Measurements from ENCODE around the gene ST8SIA5.
A peak's percentile ranks its signal among the peaks of the same experiment; 100 is the strongest.

Gene ST8SIA5

GRCh38 chr18:46668135-46668534 is 88.7 kb downstream of the ST8SIA5 start:
- no peak for DNase-seq

DNA sequence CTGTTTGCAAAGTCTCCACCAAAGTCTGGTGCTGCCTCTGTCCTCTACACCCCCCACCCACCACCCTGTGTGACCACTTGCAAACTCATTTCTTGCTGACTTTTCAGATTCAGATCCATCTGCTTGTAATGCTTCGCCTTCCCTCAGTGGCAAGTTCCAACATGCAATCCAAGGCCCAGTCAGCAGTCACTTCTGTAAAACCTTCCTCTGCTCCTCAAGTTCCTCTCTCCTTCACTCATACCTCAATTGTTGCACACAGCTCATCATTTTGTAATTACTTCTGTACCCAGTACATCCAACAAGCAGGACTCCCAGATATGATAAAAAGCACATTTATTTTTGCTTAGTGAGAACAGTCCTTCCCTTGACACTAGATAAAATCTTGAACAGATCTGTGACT is 93.3 kb downstream of the ST8SIA5 start:
- no peak for DNase-seq

GRCh38 chr18:46660957-46661749 is 95.7 kb downstream of the ST8SIA5 start:
- peak; percentile 31 for DNase-seq

GRCh38 chr18:46659484-46659883 is 97.4 kb downstream of the ST8SIA5 start:
- no peak for DNase-seq

- no peak for DNase-seq
These were observed 99.5 kb downstream of the ST8SIA5 start, which contains the start of gene LOXHD1 for GRCh38 chr18:46657115-46657955. LOXHD1 (minus strand) TSS chr18:46657220; CDS start chr18:46657033, 187 bp downstream.

GRCh38 chr18:46656326-46657114 is 100.3 kb downstream of the ST8SIA5 start:
- DNase-seq = no peak

DNA sequence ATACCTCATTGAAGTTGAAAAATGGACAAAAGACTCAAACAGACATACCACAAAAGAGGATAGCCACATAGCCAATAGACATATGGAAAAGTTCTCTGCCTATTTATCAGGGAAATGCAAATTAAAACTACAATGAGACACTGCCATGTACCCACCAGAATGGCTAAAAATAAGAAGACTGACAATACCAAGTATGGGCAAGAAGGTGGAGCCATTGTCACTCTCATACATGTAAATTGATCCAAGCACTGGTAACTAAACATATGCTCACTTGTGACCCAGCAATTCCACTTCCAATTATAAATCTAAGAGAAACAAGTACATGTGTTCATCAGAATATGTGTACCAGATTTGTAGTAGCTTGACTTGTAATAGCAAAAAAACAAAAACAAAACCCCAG is 104.5 kb downstream of the ST8SIA5 start:
- no peak for DNase-seq

DNA sequence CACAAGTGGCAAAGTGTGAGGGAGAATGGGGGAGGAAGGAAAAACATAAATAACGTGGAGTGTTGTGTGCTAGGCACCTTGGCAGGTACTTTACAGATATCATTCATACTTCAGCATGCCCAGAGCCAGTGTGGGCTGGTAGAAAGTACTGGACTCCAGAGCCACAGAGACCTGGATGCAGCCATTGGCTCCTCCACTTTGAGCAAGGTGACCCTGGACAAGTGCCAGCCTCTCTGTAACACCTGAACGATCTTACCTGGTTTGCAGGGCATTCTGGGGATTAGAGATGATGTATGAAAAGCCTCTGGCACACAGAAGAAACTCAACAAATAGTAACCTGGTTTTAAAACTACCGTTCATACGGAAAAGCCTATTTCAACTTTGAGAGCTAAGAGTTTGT is 106.2 kb downstream of the ST8SIA5 start:
- no peak for DNase-seq

GRCh38 chr18:46649071-46649862 is 107.6 kb downstream of the ST8SIA5 start:
- DNase-seq = no peak

DNA sequence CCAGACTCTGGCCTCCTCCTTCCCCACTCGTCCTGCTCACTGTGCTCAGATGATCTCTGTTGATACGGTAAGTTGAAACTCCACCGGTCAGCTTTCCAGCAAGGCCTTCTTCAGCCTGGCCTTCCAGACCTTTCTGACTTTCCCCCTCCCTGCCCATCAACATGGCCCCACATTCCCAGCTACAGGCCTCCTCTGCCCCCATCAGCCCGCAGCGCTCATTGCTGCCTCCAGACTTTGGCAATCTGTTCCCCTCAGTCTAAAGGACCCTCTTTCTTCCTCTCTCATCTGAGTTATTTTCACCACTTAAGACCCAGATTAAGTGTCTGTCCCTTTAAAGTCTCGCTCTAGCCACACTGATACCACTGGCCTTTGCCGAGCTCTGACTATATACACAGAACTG is 110.4 kb downstream of the ST8SIA5 start:
- DNase-seq = no peak

DNA sequence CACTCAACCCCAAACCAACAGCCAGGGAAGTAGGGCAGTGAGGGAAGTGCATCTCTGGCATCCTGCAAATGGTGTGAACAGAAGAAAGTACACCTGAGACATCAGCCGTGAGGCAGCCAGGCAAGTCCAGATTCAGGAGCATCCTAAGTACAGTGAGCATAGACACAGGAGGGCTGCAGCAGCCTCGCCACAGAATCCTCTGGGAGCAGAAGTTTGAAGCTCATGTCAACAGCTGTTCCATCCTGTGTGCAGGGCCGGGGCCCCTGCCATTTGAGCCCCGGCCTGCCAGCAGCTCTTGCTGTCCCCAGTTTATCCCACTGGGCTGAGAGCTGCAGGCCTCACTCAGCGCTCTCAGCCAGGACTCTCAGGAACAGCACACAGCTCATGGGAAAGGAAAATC is 114.3 kb downstream of the ST8SIA5 start:
- no peak for DNase-seq

- peak; percentile 36 for DNase-seq
These were observed 114.9 kb downstream of the ST8SIA5 start for GRCh38 chr18:46641917-46642316.

GRCh38 chr18:46639386-46639785 is 117.5 kb downstream of the ST8SIA5 start:
- no peak for DNase-seq

GRCh38 chr18:46636040-46636630 is 120.7 kb downstream of the ST8SIA5 start:
- DNase-seq = no peak

DNA sequence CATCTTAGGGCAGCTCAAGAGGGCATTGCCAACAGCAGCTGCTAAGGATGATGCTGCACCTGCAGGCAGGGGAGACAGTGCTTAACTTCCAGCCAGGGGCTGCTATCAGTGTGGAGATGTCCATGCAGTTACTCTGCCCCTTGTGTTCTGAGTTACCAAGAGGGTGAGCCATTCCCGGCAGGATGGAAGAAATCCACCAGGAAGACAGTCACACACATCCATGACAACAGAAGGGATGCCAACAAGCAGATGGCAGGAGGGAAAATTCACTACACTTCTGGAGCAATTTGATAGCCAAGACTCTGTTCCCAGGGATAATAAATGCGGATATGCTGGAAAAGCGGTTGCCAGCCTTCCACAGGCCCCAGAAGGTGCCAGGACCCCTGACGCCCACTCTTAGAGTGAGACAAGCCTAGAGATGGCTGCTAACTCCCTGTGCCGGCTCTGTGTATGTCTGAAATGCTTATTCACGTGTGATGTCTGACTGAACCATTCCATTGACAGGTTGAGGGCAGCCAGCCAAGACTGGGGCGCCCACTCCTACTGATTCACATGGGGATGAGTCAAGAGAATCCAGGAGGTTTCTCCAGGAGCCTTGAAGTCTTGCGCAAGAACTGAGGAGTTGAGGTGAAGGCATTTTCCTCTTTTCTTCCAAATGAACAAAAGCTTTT is 124.3 kb downstream of the ST8SIA5 start:
- DNase-seq = no peak

DNA sequence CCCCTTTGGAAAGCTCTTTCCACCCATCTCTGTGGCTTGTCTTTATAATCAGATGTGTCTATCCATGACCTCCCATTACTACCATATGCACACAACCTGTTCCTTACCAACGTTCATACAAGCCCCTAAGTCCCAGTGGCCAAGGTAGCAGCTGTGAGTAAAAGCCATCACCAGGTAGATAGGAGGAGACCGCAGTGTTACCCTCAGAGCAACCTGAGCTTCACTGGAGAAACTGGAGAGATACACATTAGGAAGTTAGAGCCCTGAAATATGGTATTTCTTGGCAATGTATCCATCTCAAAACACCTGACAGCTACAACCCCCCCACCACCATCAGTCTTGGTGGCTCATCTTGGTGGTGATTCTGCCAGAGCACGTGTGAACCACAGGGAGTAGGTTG is 125.9 kb downstream of the ST8SIA5 start:
- DNase-seq = no peak

GRCh38 chr18:46630160-46630559 is 126.7 kb downstream of the ST8SIA5 start:
- no peak for DNase-seq

DNA sequence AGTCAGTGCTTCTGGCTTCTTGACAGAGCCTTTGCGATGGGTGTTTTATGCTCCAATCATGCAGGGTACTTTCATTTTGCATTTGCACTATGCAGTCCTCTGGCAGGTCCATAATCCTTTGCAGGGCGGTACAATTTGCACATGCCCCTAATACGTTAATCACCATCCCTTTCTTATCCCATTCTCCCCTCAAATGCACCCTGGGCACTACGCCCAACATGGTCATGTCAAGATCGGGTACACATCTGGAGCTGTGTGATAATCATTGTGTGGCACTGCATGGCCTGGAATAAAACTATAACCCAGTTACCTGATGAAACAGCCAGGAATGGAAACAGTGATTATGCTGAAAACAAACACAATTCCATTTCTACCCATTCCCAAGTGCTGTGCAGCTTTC is 127.5 kb downstream of the ST8SIA5 start:
- no peak for DNase-seq

GRCh38 chr18:46628206-46628605 is 128.6 kb downstream of the ST8SIA5 start:
- no peak for DNase-seq

GRCh38 chr18:46627136-46627535 is 129.7 kb downstream of the ST8SIA5 start:
- DNase-seq = no peak

GRCh38 chr18:46625069-46625468 is 131.8 kb downstream of the ST8SIA5 start:
- no peak for DNase-seq

Measured in fibroblast of skin of scalp (primary cell).